ENCODE measurements around the gene CRYGD. TPM values are rescaled to one million over a fixed set of nuclear protein-coding genes. Genes with fewer than 3 reads are reported as not detected.

CRYGD gene
- total RNA-seq, 1 donor from 2014 or later: not detected

GRCh38 chr2:208097313-208097712 is 27.0 kb downstream of the CRYGD start:
- Mint-ChIP-seq H3K36me3 (no peaks in the 10 kb centered on the region), H3K4me1 (peaks cover 20% of the 10 kb centered on the region), H3K27ac (peak overlapping the region; percentile 59), H3K27me3 (ENCODE audit: low read depth) (no peaks in the 10 kb centered on the region), H3K4me3 (no peak overlapping the region), H3K9me3 (no peaks in the 10 kb centered on the region)
- DNase-seq (ENCODE audit: low spot score in 2 of 2, unreplicated experiment in 2 of 2): no peak
- no peak for TF ChIP-seq CTCF (IDR thresholded peaks at IDR 0.05; ENCODE audit: unreplicated experiment)

- no peaks in the 10 kb centered on the region for H3K27me3 Mint-ChIP-seq (ENCODE audit: low read depth)
- no peak for TF ChIP-seq CTCF (IDR thresholded peaks at IDR 0.05; ENCODE audit: unreplicated experiment)
- H3K36me3 Mint-ChIP-seq: no peaks in the 10 kb centered on the region
- no peak overlapping the region for H3K4me3 Mint-ChIP-seq
- H3K9me3 Mint-ChIP-seq: no peaks in the 10 kb centered on the region
- H3K27ac Mint-ChIP-seq: peak overlapping the region; percentile 75
- no peak for DNase-seq (ENCODE audit: low spot score in 2 of 2, unreplicated experiment in 2 of 2)
- peaks cover 25% of the 10 kb centered on the region for H3K4me1 Mint-ChIP-seq
These were observed 28.2 kb downstream of the CRYGD start for GRCh38 chr2:208096080-208096479.

- Mint-ChIP-seq H3K27me3 (ENCODE audit: low read depth) (no peaks in the 10 kb centered on the region), H3K4me3 (no peak overlapping the region), H3K4me1 (peaks cover 25% of the 10 kb centered on the region), H3K9me3 (peaks cover 12% of the 10 kb centered on the region), H3K36me3 (no peaks in the 10 kb centered on the region), H3K27ac (peak overlapping the region; percentile 69)
- TF ChIP-seq CTCF (IDR thresholded peaks at IDR 0.05; ENCODE audit: unreplicated experiment): no peak
- DNase-seq (ENCODE audit: low spot score in 2 of 2, unreplicated experiment in 2 of 2): no peak
These were observed 31.2 kb downstream of the CRYGD start for GRCh38 chr2:208093128-208093527.

- H3K4me1 Mint-ChIP-seq: peaks cover 25% of the 10 kb centered on the region
- DNase-seq (ENCODE audit: low spot score in 2 of 2, unreplicated experiment in 2 of 2): no peak
These were observed 32.1 kb downstream of the CRYGD start for GRCh38 chr2:208092093-208092832.

GRCh38 chr2:208090420-208090819 is 33.9 kb downstream of the CRYGD start:
- Mint-ChIP-seq H3K9me3 (peaks cover 12% of the 10 kb centered on the region), H3K27me3 (ENCODE audit: low read depth) (no peaks in the 10 kb centered on the region), H3K4me3 (no peak overlapping the region), H3K4me1 (peaks cover 16% of the 10 kb centered on the region), H3K36me3 (no peaks in the 10 kb centered on the region), H3K27ac (no peak overlapping the region)
- no peak for TF ChIP-seq CTCF (IDR thresholded peaks at IDR 0.05; ENCODE audit: unreplicated experiment)
- DNase-seq (ENCODE audit: low spot score in 2 of 2, unreplicated experiment in 2 of 2): no peak

More at GRCh38 chr2:208092093-208092832, 32.1 kb downstream of the CRYGD start:
- H3K36me3 Mint-ChIP-seq: no peaks in the 10 kb centered on the region
- H3K27ac Mint-ChIP-seq: peak overlapping the region; percentile 62
- no peaks in the 10 kb centered on the region for H3K27me3 Mint-ChIP-seq (ENCODE audit: low read depth)
- no peak overlapping the region for H3K4me3 Mint-ChIP-seq
- TF ChIP-seq CTCF (IDR thresholded peaks at IDR 0.05; ENCODE audit: unreplicated experiment): no peak
- H3K9me3 Mint-ChIP-seq: peaks cover 12% of the 10 kb centered on the region

Measured in mesothelial cell of epicardium (in vitro differentiated cells).